ENCODE measurements around the gene ARHGEF16.
A peak's percentile ranks its signal among the peaks of the same experiment; 100 is the strongest.

Gene ARHGEF16

DNA sequence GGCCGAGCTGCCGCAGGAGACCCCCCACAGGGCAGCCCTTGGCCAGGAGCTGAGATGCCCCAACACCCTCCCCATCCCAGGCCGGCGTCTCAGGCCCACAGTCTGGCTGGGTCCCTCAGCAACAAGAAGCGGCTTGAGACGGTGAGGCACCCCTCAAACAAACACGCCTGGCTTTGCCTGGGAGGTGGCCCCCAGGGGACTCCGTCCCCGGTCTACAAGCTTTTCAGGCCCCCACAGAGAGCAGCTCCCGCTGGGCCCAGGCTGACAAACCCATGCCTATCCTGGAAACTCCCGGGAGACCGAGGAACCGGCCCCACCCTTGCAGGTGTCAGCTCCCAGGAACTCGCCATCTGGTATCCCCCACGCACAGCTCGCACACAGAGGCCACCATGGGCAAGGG lies 67.0 kb downstream of the ARHGEF16 start:
- no peak for DNase-seq

GRCh38 chr1:3522112-3522511 lies 67.6 kb downstream of the ARHGEF16 start:
- DNase-seq: no peak

GRCh38 chr1:3522564-3523265 lies 68.2 kb downstream of the ARHGEF16 start:
- no peak for DNase-seq

- no peak for DNase-seq
Measured at GRCh38 chr1:3523980-3524379, 69.5 kb downstream of the ARHGEF16 start.

- DNase-seq: no peak
Measured at GRCh38 chr1:3524556-3525203, 70.2 kb downstream of the ARHGEF16 start.

DNA sequence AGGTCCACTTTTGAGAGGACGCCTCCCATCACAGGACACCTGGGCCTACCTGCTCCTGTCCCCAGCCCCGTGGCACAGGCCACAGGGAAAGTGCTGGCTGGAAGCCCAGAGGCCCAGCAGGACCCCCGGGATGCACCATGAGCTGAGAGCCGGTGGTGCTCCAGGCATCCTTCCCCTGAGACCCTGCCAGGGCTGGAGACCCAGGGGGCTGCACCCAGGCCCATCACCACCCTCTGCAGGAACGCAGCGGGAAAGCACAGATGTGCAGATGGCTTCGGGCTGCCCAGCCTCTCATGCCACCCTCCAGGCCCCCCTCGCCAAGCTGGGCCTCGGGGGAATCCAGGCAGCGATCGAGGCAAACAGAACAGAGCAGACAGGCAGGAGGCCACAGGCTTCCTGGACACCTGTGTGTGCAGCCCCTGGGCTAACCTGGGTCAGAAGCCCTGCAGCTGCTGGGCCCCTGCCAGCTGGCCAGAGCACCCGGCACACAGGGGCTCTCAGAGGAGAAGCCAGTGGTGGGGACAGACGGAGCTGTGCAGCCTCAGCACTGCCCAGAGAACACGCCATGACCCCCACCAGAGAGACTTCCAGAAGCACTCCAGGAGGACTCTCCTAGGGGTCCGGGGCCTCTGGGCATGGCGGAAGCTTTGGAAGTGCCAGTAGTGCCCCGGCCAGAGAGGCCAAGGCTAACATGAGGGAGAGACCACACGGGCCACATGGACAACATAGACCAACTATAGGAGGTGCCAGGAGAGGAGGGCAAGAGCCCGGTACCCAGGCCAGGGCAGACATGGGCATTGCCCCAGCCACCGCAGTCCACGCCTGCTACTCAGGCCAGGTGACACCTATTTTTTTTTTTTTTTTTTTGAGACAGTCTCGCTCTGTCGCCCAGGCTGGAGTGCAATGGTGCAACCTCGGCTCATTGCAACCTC lies 71.4 kb downstream of the ARHGEF16 start:
- DNase-seq: no peak

- DNase-seq: no peak
Measured at GRCh38 chr1:3527774-3528173, 73.3 kb downstream of the ARHGEF16 start.

GRCh38 chr1:3529099-3529729 lies 74.7 kb downstream of the ARHGEF16 start:
- no peak for DNase-seq

DNA sequence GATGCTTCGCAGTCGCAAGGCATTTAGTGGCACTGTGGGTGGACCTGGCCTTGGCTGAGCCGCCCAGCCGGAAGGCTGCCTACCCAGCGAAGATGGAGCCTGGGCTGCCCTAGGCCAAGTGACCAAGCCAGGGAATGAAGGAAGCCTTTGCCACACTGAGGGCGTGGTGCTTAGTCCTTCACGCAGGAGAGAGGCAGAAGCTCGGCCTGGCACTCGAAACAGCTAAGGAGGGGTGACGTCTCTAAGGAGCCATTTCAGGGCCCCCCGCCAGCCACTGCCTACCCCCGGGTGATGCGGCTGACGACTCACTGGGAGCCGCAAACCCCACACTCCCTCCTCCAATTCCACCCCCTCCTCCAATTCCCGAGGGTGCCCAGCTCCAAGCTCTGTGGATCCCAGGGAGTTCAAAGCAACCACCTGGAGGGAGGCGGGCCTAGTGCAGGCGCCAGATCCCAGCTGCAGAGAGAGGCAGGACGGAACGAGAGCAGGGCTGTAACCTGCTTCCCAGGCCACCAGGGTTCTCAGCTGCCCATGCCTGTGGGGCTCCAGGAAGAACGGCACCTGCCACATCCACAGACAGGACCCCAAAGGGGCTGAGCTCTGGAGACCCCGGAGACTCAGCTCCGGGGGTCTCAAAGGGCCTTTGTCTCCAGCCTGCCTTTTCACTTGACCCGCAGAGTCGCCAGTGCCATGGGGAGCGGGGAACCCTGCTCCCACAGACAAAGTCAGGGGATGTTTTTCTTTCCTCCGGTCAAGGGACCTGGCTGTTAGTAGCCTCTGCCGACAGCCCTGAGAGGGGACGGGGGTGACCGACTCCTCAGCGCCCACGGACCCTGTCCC lies 75.8 kb downstream of the ARHGEF16 start:
- DNase-seq: peak; percentile 46

Data from NCI-H510A (cell line).